SJSA1 (cell line): ENCODE results near the gene PTPMT1. TPM values are rescaled to one million over a fixed set of nuclear protein-coding genes. Genes with fewer than 3 reads are reported as not detected.
"Not testable (repeated sequence)": the region's sequence is repeated elsewhere in the genome, so short reads cannot be mapped to it uniquely, and the experiment has no call there.

Source experiments
- DNase-seq, 2 experiments: peaks; one replicate each; pipeline ENCODE4 v3.0.0-alpha.2; 2015 to 2020; ENCODE audit warnings: low spot score in 2 of 2, low read depth in 1 of 2
- H3K27ac ChIP-seq: fragments of 250-450 bp; sonication (Bioruptor Pico); 2 replicates; pipeline ENCODE4 v1.5.1; 2020; ENCODE audit warnings: mild to moderate bottlenecking, moderate library complexity
- H3K27me3 ChIP-seq: fragments of 250-450 bp; sonication (Bioruptor Pico); replicated peaks from 2 replicates; pipeline ENCODE4 v1.5.1; 2020; ENCODE audit warnings: mild to moderate bottlenecking, moderate library complexity
- H3K36me3 ChIP-seq: fragments of 250-450 bp; sonication (Bioruptor Pico); 2 replicates; pipeline ENCODE4 v1.5.1; 2020; ENCODE audit warnings: mild to moderate bottlenecking
- H3K4me1 ChIP-seq: fragments of 250-450 bp; sonication (Bioruptor Pico); replicated peaks from 2 replicates; pipeline ENCODE4 v1.6.1; 2021; ENCODE audit warnings: mild to moderate bottlenecking
- H3K4me3 ChIP-seq: fragments of 250-450 bp; sonication (Bioruptor Pico); 2 replicates; pipeline ENCODE4 v1.5.1; 2020; ENCODE audit warnings: mild to moderate bottlenecking
- H3K9me3 ChIP-seq: fragments of 250-450 bp; sonication (Bioruptor Pico); replicated peaks from 2 replicates; pipeline ENCODE4 v1.5.1; 2020; ENCODE audit warnings: mild to moderate bottlenecking
- total RNA-seq: library from RNA; depleted of rRNA; stranded (reverse); fragments of >200 nt; shearing (Covaris generic); gene quantifications from 2 replicates; pipeline ENCODE4 v1.2.3, GENCODE V29; 2014

PTPMT1 gene
- total RNA-seq, 1 experiment from 2014 or later, result 134 TPM

GRCh38 chr11:47557004-47557403 lies 8.4 kb upstream of the PTPMT1 start:
- H3K4me1 ChIP-seq, H3K27ac ChIP-seq, DNase-seq, H3K27me3 ChIP-seq, H3K9me3 ChIP-seq, H3K36me3 ChIP-seq, H3K4me3 ChIP-seq: not testable (repeated sequence)

GRCh38 chr11:47558695-47559094 lies 6.7 kb upstream of the PTPMT1 start:
- no peaks in the 10 kb centered on the region for H3K4me1 ChIP-seq
- DNase-seq, result no peak

GRCh38 chr11:47560426-47560825 lies 5.0 kb upstream of the PTPMT1 start:
- no peak overlapping the region for H3K27ac ChIP-seq
- peaks cover 6% of the 10 kb centered on the region for H3K4me1 ChIP-seq
- H3K27me3 ChIP-seq, result no peaks in the 10 kb centered on the region
- H3K4me3 ChIP-seq, result no peak overlapping the region
- DNase-seq, result no peak
- no peaks in the 10 kb centered on the region for H3K9me3 ChIP-seq
- H3K36me3 ChIP-seq, result peaks cover 4% of the 10 kb centered on the region

More at GRCh38 chr11:47558695-47559094, 6.7 kb upstream of the PTPMT1 start:
- Histone ChIP-seq H3K4me3 (no peak overlapping the region), H3K36me3 (no peaks in the 10 kb centered on the region), H3K27me3 (no peaks in the 10 kb centered on the region), H3K9me3 (no peaks in the 10 kb centered on the region), H3K27ac (no peak overlapping the region)

- Histone ChIP-seq H3K36me3 (peaks cover 16% of the 10 kb centered on the region), H3K4me1 (peaks cover 16% of the 10 kb centered on the region)
- not testable (repeated sequence) for H3K27me3 ChIP-seq, H3K9me3 ChIP-seq, DNase-seq, H3K27ac ChIP-seq, H3K4me3 ChIP-seq
Measured at GRCh38 chr11:47562393-47562792, 3.0 kb upstream of the PTPMT1 start.

- not testable (repeated sequence) for H3K27me3 ChIP-seq, H3K4me3 ChIP-seq, H3K9me3 ChIP-seq, H3K27ac ChIP-seq, DNase-seq
- Histone ChIP-seq H3K36me3 (peaks cover 29% of the 10 kb centered on the region), H3K4me1 (peaks cover 16% of the 10 kb centered on the region)
Measured at GRCh38 chr11:47564366-47564765, 1.0 kb upstream of the PTPMT1 start.

GRCh38 chr11:47564933-47565339 lies 463 bp upstream of the PTPMT1 start:
- H3K27ac ChIP-seq, result peak overlapping the region; percentile 48
- peak overlapping the region; percentile 89 for H3K4me3 ChIP-seq
- H3K4me1 ChIP-seq, result peaks cover 16% of the 10 kb centered on the region
- H3K36me3 ChIP-seq, result peaks cover 34% of the 10 kb centered on the region
- no peaks in the 10 kb centered on the region for H3K9me3 ChIP-seq
- no peaks in the 10 kb centered on the region for H3K27me3 ChIP-seq
- no peak for DNase-seq

GRCh38 chr11:47566149-47566698 lies 825 bp downstream of the PTPMT1 start:
- Histone ChIP-seq H3K27ac (peak overlapping the region; percentile 48; the same call in 1 of the 2 replicates), H3K36me3 (peaks cover 47% of the 10 kb centered on the region), H3K27me3 (no peaks in the 10 kb centered on the region), H3K9me3 (no peaks in the 10 kb centered on the region), H3K4me3 (peak overlapping the region; percentile 89), H3K4me1 (peaks cover 16% of the 10 kb centered on the region)
- no peak for DNase-seq

GRCh38 chr11:47569646-47570045 lies 4.2 kb downstream of the PTPMT1 start:
- H3K27me3 ChIP-seq, result no peaks in the 10 kb centered on the region
- DNase-seq, result no peak
- H3K36me3 ChIP-seq, result peaks cover 78% of the 10 kb centered on the region
- H3K4me3 ChIP-seq, result no peak overlapping the region
- H3K9me3 ChIP-seq, result no peaks in the 10 kb centered on the region
- H3K4me1 ChIP-seq, result peaks cover 18% of the 10 kb centered on the region
- H3K27ac ChIP-seq, result no peak overlapping the region

GRCh38 chr11:47570651-47571356 lies 5.4 kb downstream of the PTPMT1 start:
- H3K4me3 ChIP-seq, result no peak overlapping the region

GRCh38 chr11:47571357-47571729 lies 5.9 kb downstream of the PTPMT1 start:
- DNase-seq, result no peak
- Histone ChIP-seq H3K9me3 (no peaks in the 10 kb centered on the region), H3K27ac (no peak overlapping the region), H3K36me3 (peaks cover 83% of the 10 kb centered on the region), H3K27me3 (no peaks in the 10 kb centered on the region), H3K4me1 (peaks cover 7% of the 10 kb centered on the region), H3K4me3 (no peak overlapping the region)

More at GRCh38 chr11:47570651-47571356, 5.4 kb downstream of the PTPMT1 start:
- Histone ChIP-seq H3K9me3 (no peaks in the 10 kb centered on the region), H3K27ac (no peak overlapping the region), H3K27me3 (no peaks in the 10 kb centered on the region), H3K4me1 (peaks cover 13% of the 10 kb centered on the region), H3K36me3 (peaks cover 82% of the 10 kb centered on the region)
- DNase-seq, result no peak

GRCh38 chr11:47571895-47572294 lies 6.5 kb downstream of the PTPMT1 start:
- H3K9me3 ChIP-seq, result no peaks in the 10 kb centered on the region
- no peak overlapping the region for H3K27ac ChIP-seq
- H3K4me3 ChIP-seq, result no peak overlapping the region
- no peak for DNase-seq
- peaks cover 83% of the 10 kb centered on the region for H3K36me3 ChIP-seq
- no peaks in the 10 kb centered on the region for H3K27me3 ChIP-seq
- H3K4me1 ChIP-seq, result 0 out of 2 replicates have a peak, but pooled peaks cover 3% of the 10 kb centered on the region

- Histone ChIP-seq H3K27ac (no peak overlapping the region), H3K27me3 (no peaks in the 10 kb centered on the region), H3K4me3 (no peak overlapping the region), H3K36me3 (peaks cover 87% of the 10 kb centered on the region), H3K9me3 (no peaks in the 10 kb centered on the region), H3K4me1 (peaks cover 6% of the 10 kb centered on the region)
- DNase-seq, result no peak
Measured at GRCh38 chr11:47572715-47573255, 7.4 kb downstream of the PTPMT1 start.

GRCh38 chr11:47573321-47573720 lies 7.9 kb downstream of the PTPMT1 start:
- DNase-seq, result no peak
- no peaks in the 10 kb centered on the region for H3K27me3 ChIP-seq
- H3K4me3 ChIP-seq, result no peak overlapping the region
- H3K27ac ChIP-seq, result no peak overlapping the region
- H3K36me3 ChIP-seq, result peaks cover 87% of the 10 kb centered on the region
- H3K4me1 ChIP-seq, result peaks cover 10% of the 10 kb centered on the region
- H3K9me3 ChIP-seq, result no peaks in the 10 kb centered on the region

- H3K27me3 ChIP-seq, result no peaks in the 10 kb centered on the region
- peaks cover 84% of the 10 kb centered on the region for H3K36me3 ChIP-seq
- no peak for DNase-seq
- no peaks in the 10 kb centered on the region for H3K9me3 ChIP-seq
- H3K27ac ChIP-seq, result no peak overlapping the region
- H3K4me3 ChIP-seq, result peak overlapping the region; percentile 83
- peaks cover 11% of the 10 kb centered on the region for H3K4me1 ChIP-seq
Measured at GRCh38 chr11:47577460-47578041, 12.2 kb downstream of the PTPMT1 start.
